HG02798 (cell line): ENCODE measurements around the gene SLAMF6.
"Not testable (repeated sequence)": the region's sequence is repeated elsewhere in the genome, so short reads cannot be mapped to it uniquely, and the experiment has no call there.

Source experiments
- ATAC-seq: cut with Tn5 transposase; IDR thresholded peaks from one replicate; pipeline ENCODE4 v1.9.1; 2021; ENCODE audit warnings: mild to moderate bottlenecking; ENCODE audit not compliant: unreplicated experiment, poor library complexity

Gene SLAMF6

DNA sequence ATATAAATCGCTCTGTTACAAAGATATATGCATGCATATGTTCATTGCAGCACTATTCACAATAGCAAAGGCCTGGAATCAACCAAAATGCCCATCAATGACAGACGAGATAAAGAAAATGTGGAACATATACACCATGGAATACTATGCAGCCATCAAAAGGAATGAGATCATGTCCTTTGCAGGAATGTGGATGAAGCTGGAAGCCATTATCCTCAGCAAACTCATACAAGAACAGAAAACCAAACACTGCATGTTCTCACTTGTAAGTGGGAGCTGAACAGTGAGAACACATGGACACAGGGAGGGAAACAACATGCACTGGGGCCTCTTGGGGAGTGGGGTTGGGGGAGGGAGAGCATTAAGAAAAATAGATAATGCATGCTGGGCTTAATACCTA, 5.5 kb downstream of the SLAMF6 start:
- ATAC-seq, result not testable (repeated sequence)

DNA sequence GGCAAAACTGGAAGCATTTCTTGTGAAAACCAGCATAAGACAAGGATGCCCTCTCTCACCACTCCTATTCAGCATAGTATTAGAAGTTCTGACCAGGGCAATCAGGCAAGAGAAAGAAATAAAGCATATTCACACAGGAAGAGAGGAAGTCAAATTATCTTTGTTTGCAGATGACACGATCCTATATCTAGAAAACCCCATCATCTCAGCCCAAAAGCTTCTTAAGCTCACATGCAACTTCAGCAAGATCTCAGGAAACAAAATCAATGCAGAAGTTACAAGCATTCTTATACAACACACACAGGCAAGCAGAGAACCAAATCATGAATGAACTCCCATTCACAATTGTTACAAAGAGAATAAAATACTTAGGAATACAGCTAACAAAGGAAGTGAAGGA, 7.1 kb downstream of the SLAMF6 start:
- not testable (repeated sequence) for ATAC-seq

GRCh38 chr1:160504651-160505050, 18.4 kb downstream of the SLAMF6 start:
- no peak for ATAC-seq

DNA sequence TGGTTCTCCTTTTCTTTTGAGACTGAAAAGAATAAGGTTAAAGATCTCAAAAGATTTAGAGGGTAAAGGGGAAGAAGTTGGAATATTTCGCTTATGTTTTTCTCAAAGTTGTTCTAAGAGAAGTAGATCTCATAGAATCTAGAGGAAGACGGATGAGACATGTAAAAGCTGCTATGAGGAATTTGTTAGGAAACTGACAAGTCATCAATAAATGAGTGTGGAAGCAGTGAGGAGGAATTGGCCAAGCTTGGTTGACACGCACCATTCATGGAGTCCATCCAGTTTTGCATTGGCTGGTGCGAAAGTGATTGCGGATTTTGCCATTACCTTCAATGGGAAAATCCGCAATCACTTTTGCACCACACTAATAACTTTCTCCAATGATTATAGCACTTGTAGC, 20.0 kb downstream of the SLAMF6 start:
- no peak for ATAC-seq

- no peak for ATAC-seq
Observed at GRCh38 chr1:160500321-160500990, 22.6 kb downstream of the SLAMF6 start.

- ATAC-seq, result no peak
Observed at GRCh38 chr1:160499631-160500030, 23.4 kb downstream of the SLAMF6 start.

GRCh38 chr1:160498301-160499065, 24.6 kb downstream of the SLAMF6 start:
- not testable (repeated sequence) for ATAC-seq

DNA sequence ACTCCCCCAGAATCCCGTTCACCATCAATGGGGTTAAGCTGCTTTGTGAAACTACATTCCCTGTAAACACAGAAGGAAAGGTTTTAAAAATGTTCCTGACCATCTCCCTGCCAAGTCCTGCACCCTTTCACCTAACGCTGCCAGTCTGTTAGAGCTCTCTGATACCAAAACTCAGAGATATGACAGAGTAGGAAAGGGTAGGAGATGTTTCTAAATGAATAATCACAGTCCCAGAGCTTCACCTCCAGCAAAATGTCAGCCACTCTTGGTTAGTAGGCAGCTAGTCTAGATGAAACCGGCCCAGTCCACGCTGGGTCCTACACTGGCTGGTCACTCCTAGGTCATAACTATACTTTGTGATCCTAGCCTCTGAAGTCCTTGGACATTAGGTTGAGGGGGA, 26.7 kb downstream of the SLAMF6 start:
- ATAC-seq, result no peak

GRCh38 chr1:160494620-160495019, 28.4 kb downstream of the SLAMF6 start:
- ATAC-seq, result no peak

DNA sequence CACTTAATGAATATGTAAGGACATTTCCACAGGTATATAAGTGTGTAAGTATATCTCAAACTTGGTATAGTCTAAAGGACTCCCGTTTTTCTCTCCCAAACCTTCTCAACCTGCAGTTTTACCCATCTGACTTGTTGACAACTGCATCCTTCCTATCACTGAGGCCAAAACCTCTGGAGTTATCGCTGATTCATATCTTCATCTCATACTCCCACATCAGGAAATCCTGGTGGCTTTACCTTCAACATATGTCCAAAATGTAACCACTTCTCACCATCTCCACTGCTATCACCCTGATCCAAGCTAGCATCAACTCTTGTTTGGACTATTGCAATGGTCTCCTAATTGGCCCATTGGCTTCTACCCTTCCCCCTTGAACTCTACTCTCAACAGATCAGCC, 30.4 kb downstream of the SLAMF6 start:
- ATAC-seq, result no peak

GRCh38 chr1:160491981-160492380, 31.1 kb downstream of the SLAMF6 start:
- ATAC-seq, result no peak

DNA sequence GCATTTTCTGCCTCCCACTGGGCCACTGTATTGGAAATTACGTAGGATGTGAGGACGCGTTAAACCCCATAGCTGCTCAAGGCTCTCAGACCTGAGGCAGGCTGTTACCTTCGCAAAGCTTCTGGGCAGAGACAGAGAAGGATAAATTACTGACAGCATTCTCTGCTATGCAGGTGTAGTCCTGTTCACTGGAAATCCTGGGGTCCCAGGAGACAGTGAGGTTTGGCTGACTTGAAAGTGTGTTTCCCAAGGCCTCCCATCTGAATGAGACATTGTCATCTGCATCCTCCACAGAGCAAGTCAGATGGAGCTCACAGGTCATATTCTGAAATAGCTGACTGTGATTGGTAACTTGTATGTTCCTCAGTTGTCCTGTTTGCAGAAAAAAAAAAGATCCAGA, 32.0 kb downstream of the SLAMF6 start:
- no peak for ATAC-seq

- ATAC-seq, result no peak
Observed at GRCh38 chr1:160489513-160490261, 33.4 kb downstream of the SLAMF6 start.

DNA sequence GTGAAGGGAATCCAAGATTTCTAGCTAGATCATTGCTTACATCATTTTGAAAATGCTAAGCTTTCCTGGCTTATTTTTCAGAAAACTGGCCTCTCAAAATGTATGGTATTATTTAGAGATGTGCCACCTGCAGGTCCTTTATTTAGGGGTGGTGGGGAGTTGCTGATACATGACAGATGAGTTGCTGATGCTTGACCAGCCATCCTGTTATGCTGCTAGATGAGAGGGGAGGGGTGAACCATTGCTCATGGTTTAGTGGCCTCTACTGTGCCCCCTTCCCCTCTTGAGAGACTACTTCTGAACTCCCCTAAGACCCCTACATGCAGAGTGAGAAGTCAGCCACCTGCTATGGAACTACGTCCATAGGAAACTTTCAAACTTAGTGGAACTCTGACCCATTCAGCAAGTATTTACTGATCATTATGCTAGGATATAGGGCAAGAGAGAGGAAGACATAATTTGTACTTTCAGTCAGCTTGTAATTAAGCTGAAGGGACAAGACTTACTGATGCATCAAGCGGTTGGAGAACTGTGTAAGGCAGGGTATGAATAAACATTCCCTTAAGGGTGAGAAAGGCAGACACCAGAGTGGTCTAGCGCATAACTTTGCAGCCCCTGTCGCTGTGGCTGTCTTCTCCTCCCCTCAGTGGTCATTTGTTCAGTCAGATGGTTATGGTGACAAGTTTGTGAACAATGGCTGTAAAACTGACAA, 34.6 kb downstream of the SLAMF6 start:
- ATAC-seq, result no peak

- no peak for ATAC-seq
Observed at GRCh38 chr1:160486453-160486852, 36.6 kb downstream of the SLAMF6 start.

GRCh38 chr1:160483505-160484185, 39.4 kb downstream of the SLAMF6 start:
- no peak for ATAC-seq

- ATAC-seq, result no peak
Observed at GRCh38 chr1:160481979-160482596, 41.0 kb downstream of the SLAMF6 start.

DNA sequence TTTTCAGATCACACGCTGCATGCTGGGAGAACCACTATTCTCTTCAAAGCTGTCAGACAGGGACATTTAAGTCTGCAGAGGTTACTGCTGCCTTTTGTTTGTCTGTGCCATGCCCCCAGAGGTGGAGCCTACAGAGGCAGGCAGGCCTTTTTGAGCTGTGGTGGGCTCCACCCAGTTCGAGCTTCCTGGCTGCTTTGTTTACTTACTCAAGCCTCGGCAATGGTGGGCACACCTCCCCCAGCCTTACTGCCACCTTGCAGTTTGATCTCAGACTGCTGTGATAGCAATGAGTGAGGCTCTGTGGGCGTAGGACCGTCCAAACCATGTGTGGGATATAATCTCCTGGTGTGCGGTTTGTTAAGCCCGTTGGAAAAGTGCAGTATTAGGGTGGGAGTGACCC, 42.3 kb downstream of the SLAMF6 start:
- ATAC-seq, result not testable (repeated sequence)

GRCh38 chr1:160479091-160479490, 44.0 kb downstream of the SLAMF6 start:
- not testable (repeated sequence) for ATAC-seq
